Fibroblast of peridontal ligament (primary cell): Measurements from ENCODE around the gene OR10P1.
"Not testable (repeated sequence)": the region's sequence is repeated elsewhere in the genome, so short reads cannot be mapped to it uniquely, and the experiment has no call there.

ENCODE experiments used
- DNase-seq: peaks from one replicate; pipeline ENCODE4 v3.0.0-alpha.2; 2010; ENCODE audit errors: extremely low read depth

The OR10P1 gene, protein sequence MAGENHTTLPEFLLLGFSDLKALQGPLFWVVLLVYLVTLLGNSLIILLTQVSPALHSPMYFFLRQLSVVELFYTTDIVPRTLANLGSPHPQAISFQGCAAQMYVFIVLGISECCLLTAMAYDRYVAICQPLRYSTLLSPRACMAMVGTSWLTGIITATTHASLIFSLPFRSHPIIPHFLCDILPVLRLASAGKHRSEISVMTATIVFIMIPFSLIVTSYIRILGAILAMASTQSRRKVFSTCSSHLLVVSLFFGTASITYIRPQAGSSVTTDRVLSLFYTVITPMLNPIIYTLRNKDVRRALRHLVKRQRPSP

GRCh38 chr12:55636853-55637252 is at the start of gene OR10P1:
Gene OR10P1 (plus strand): TSS chr12:55636892. CDS start chr12:55636892, 0 bp downstream.
- DNase-seq: no peak

DNA sequence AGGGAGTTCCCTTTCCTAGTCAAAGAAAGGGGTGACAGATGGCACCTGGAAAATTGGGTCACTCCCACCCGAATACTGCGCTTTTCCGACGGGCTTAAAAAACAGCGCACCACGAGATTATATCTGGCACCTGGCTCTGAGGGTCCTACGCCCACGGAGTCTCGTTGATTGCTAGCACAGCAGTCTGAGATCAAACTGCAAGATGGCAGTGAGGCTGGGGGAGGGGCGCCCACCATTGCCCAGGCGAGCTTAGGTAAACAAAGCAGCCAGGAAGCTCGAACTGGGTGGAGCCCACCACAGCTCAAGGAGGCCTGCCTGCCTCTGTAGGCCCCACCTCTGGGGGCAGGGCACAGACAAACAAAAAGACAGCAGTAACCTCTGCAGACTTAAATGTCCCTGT is 46.5 kb upstream of the OR10P1 start:
- DNase-seq: not testable (repeated sequence)

DNA sequence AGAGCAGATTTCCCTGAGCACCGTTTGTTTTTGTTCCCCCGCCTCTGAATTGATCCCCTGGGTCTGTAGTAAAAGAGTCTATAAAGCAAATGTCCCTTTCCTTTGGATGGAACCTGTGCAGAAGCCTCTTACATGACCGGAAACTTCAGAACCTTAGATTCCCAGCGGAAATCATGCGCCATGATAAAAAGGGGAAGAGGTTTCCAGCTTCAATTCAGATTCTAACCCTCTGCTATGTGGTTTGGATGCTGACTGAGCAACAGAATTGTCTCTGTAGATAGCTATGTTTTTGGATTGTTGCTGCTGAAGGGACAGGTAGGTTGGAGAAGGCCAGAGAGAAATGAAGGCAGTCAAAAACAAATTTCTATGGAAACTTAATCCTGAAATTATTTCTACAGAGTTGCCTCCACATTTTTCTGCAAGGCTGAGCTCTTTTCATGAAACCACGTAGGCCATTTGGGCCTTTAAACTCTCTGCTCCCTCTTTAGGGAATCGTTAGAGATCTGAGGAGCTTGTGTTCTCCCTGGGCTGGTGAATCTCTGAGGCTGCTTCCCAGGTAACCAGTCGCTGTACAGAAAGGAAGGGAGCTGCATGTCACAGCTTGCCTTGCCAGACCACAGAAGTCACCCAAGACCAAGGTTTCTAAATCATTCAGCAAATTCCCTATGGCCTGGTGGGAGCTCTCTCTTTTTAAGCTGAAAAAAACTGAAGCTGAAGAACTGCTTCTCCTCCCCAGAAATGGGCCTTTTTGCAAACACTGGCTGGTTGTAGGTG is 28.7 kb upstream of the OR10P1 start:
- DNase-seq: no peak

DNA sequence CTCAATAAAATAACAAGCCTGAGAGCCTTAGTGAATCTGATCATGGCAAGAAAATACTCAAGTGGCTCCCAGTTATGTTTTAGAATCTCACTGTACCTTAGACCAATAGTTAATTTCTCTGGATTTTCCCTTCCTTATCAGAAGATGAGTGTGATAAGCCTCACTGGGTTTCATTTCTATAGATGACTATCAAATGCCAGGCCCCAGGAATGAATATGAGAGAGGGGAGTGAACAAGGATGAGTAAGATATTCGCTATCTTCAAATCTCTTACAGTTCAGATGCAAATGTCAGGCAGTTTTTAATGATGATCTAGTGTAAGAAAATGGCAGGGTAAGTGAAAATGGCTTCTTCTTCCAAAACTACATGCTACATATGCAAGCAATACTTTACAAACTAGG is 26.1 kb upstream of the OR10P1 start:
- DNase-seq: no peak

DNA sequence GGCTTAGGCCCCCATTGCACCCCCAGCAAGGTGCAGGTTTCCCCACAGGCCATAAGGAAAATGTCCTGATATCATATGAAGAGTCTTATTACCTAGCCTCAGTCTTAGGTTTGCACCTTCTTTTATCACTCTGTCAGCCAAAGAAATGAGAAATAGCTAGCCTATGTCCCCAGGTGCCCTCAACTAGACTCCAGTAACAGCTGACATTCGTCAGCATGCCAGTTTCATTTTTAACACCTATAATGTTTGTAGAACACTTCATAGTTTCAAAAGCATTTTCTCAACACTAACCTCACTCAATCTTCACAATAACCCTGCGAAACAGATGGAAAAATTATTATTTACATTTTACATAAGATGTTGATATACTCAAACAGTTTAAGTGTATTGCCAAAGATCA is 24.0 kb upstream of the OR10P1 start:
- no peak for DNase-seq

DNA sequence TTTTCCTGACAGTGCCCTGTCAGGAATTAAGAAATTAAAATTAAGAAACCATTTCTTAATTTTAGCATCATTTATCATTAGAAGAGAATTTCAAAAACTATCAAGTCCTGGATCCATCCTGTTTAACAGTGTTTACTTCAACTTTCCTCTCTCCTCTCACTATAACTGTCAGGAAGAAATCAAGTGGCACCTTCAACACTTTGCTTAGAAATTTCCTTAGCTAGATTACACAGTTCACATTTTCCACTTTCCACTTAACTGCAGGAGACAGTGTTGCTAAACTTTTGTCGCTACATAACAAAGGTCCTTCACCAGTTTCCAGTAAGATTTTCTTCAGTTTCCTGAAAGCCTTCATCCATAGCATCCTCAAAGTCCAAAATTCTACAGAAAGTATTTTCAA is 21.9 kb upstream of the OR10P1 start:
- DNase-seq: no peak

- peak; percentile 98 for DNase-seq
Observed at GRCh38 chr12:55619354-55620138, 17.1 kb upstream of the OR10P1 start.

DNA sequence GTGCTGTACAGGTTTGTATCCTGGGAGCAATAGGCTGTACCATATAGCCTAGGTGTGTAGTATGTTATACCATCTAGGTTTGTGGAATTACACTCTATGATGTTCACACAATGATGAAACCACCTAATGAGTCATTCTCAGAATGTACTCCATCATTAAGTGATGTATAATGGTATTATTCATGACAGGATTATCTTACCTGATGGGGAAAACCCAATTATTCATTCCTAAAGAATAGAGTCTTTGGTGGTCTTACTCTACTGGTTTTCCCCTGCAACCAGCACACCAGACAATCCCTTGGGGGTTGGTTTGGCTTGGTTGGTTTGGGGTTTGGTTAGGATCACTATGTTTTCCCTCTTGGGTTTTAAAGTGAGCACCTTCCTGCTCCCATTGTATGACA is 12.6 kb upstream of the OR10P1 start:
- no peak for DNase-seq

GRCh38 chr12:55626154-55626553 is 10.5 kb upstream of the OR10P1 start:
- DNase-seq: no peak

DNA sequence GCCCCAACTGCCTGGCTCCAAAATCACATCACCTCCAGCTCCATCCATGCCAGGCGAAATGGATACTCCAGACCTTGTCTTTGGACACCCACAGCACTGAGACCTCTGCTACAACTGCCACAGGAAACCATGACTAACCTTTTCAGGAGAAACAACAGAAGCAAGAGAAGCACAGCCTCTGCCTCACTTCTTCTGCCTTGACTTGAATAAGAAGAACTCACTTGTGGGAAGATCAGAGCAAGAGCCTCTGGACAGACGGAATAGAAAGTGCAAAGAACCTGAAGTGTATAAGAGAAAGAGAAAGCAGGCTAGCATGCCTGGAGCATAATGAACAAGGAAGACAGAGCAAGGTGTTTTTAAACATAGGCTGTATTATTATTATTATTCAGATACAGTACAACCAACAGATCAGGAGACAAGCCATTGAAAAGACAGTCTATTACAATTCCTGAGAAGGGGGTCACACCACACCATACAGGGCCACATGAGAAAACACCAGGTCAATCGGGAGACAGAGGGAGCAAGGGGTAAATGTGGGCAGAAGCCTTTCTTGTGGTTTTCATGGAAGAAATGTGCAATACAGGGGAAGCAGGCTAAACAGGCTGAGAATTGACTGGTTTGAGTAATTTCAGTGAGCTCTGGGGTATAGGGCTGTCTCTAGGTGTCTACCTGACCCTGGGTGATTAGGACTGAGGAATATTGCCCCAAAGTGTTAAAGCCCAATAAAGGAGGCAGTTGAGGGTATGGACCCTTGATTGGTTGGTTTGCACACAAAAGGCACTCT is 7.4 kb upstream of the OR10P1 start:
- no peak for DNase-seq

GRCh38 chr12:55631056-55631455 is 5.6 kb upstream of the OR10P1 start:
- no peak for DNase-seq

- no peak for DNase-seq
Observed at GRCh38 chr12:55631733-55632132, 5.0 kb upstream of the OR10P1 start.

DNA sequence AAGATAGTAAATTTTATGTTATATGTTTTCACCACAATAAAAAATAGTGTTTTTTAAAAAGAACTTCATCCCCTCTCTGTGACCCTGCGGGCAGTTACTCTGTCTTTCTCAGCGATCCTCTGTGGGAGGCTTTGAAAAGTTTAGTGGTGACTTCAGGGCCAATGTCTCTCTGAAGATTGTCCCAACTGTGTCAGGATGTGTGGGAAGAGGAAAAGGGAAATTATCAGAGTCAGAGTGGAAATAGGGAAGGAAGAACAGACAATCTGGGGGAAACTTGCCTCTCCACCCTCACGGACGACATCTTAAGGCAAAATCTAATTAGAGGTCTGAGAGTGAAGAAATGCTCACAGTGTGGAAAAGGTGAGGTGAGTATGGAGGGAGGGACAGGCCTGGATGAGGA is 3.5 kb upstream of the OR10P1 start:
- DNase-seq: no peak

DNA sequence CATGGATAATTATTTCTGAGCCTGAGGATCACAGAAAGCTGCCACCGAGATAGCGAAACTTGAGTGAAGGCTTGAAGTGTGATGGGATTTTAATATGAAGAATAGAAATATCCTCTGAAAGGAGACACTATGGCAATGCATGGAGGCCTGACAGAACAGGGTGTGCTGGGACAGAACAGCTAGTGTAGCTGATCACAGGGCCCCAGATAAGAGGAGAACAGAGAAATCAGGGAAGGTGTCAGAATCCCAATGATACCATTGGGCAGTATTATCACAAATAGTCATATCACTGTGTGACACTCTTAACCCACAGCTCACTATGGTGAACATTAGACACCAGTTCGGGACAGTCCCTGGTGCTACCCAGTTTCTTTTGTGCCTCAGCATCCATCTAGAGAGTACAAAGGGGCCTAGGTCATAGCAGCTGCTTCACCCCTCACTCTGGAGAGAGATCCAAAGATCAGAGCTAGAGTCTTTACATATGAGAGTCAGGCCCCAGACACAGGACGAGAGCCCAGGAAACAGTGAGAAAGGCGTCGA is 506 bp upstream of the OR10P1 start:
- no peak for DNase-seq

- DNase-seq: no peak
Observed at GRCh38 chr12:55637467-55637866, 775 bp downstream of the OR10P1 start.

GRCh38 chr12:55641595-55641994 is 4.9 kb downstream of the OR10P1 start:
- no peak for DNase-seq

- no peak for DNase-seq
Observed at GRCh38 chr12:55642267-55642666, 5.6 kb downstream of the OR10P1 start.

DNA sequence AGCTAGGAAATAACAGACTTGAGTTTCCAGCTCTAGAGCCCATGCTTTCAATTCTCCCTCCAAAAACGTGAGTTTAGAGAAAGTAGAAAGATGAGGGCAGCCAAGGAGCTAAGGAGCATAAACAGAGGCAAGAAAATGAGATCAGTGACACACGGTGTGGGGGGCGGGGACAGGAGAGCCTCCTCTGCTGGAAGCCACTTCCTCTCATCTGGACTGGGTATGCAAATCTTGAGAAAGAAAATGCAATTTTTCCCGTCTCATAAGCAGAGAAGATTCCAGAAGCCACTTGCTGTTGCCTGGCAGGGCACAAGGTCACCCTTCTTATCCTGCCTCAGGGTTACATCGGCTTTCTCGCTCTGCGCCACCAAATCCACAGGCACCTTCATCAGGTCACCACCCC is 6.0 kb downstream of the OR10P1 start:
- DNase-seq: no peak

GRCh38 chr12:55644591-55644990 is 7.9 kb downstream of the OR10P1 start:
- DNase-seq: no peak

- no peak for DNase-seq
Observed at GRCh38 chr12:55647027-55647426, 10.3 kb downstream of the OR10P1 start.

- DNase-seq: not testable (repeated sequence)
Observed at GRCh38 chr12:55650620-55651298, 14.1 kb downstream of the OR10P1 start.
